HG02884 (cell line): ENCODE data around the gene CCDC88C.

ENCODE experiments used
- ATAC-seq: cut with Tn5 transposase; IDR thresholded peaks from one replicate; pipeline ENCODE4 v1.9.1; 2021; ENCODE audit warnings: mild to moderate bottlenecking, moderate library complexity; ENCODE audit not compliant: unreplicated experiment

Gene CCDC88C

DNA sequence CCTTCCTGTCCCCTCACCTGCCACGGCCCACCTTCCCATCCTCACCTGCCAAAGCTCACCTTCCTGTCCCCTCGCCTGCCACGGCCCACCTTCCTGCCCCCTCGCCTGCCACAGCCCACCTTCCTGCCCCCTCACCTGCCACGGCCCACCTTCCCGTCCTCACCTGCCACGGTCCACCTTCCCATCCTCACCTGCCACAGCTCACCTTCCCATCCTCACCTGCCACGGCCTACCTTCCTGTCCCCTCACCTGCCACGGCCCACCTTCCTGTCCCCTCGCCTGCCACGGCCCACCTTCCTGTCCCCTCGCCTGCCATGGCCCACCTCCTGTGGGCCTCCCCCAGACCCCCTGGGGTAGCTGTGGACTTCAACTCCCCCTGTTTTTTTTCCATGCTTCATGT is 124.3 kb downstream of the CCDC88C start:
- no peak for ATAC-seq

GRCh38 chr14:91292491-91292890 is 125.1 kb downstream of the CCDC88C start:
- ATAC-seq: no peak

DNA sequence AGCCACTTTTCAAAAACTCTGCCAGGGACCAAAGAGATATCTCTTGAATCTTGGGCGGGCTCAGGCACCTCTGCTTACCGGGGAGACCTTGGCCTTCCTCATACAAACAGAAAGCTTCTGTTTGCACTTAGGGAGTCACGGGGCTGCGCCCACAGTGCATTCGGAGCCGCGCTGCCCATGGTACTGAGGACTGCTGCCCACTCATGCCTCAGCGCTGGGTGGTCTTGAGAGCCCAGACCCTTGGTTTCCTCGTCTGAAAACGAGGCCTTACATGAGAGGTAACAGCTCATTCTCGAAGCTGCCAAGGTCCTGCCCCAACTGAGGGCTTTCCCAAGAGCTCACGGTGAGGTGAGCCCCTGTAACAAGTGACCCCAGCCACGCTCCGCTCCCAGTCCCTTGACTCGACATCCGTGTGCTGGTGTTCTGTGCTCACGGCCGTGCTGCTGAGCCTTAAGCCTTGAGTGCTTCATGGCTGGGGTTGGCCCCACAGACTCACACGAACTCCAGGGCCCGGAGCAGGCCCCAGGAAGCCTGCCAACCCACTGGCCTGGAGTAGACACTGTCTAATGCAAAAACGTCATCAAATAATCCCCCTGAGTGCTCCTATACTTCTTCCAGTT is 125.7 kb downstream of the CCDC88C start:
- ATAC-seq: no peak

- no peak for ATAC-seq
These were observed 126.6 kb downstream of the CCDC88C start for GRCh38 chr14:91290986-91291385.

DNA sequence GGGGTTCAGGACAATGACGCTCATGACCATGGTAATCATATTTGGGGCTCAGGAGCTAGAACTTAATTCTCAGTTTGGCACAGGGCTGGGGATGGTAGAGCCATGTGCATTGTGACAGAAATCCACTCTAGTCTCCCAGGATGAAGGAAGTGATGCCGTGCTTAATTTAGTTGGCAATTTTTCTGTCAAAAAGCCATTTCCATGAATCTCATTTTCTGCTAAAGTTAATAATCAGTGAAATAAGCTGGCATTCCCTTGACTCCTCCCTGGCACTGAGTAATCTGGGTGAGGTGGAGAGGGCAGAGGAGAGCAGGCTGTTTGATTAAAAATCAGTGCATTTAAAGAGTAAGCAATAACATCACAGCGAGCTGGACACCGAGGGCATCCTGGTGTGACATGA is 128.2 kb downstream of the CCDC88C start:
- ATAC-seq: no peak

GRCh38 chr14:91288876-91289275 is 128.7 kb downstream of the CCDC88C start:
- no peak for ATAC-seq

GRCh38 chr14:91286530-91286937 is 131.1 kb downstream of the CCDC88C start:
- ATAC-seq: peak; percentile 55

GRCh38 chr14:91284791-91285548 is 132.7 kb downstream of the CCDC88C start:
- no peak for ATAC-seq

GRCh38 chr14:91284146-91284790 is 133.4 kb downstream of the CCDC88C start:
- ATAC-seq: no peak

DNA sequence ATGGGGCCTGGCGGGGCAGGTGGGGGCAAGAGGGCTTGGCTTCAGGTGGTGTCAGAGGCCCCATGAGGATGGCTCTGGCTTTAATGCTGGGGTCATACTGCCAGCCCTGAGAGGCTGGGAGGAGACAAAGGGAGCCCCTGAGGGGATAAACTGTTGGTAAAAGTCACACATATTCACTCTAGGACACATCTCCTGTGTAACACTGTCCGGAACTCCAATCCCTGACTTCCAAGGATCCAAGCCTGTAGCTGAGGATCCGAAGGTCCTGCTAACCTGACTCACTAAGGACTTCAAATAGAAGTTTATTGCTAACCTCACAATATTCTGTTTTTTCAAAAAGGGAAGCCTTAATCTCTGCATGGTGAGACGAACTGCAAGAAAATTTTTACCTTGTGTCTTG is 134.0 kb downstream of the CCDC88C start:
- no peak for ATAC-seq

GRCh38 chr14:91282954-91283645 is 134.5 kb downstream of the CCDC88C start:
- ATAC-seq: no peak

GRCh38 chr14:91281346-91281745 is 136.3 kb downstream of the CCDC88C start:
- no peak for ATAC-seq

DNA sequence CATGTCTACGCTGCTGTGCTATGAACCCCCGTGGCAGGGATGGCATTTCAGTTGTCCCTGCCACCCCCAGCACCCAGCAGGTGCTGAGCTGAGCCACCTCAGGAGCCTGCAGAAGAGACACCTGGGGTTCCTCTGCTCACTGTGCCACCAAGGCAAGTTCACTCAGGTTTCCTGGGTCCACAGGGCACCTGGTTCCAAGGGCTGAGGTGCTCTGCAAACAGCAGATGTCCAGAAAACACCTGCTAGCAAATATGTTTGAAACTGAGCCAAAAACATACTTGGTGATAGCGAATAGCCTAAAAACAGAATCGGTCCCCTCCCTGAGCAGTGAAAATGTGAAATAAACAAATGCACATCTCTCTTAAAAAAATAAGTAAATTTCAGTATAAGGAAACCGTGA is 137.5 kb downstream of the CCDC88C start:
- no peak for ATAC-seq

- no peak for ATAC-seq
These were observed 138.3 kb downstream of the CCDC88C start for GRCh38 chr14:91279354-91279753.

DNA sequence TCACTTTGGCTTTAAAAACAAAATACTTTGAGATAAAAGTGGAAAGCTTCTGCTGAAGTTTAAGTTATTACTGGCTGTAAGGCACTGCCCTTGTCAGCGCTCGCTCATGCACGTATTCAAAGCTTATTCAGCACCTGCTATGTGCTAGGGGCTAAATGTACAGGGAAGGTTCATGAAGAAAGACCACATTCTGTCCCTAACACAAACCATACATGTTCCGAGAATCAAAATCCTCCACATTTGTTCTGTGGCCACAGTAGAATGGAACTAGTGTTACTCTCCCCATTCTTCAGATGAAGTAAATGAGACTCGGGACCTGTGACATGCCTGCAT is 139.3 kb downstream of the CCDC88C start:
- no peak for ATAC-seq

GRCh38 chr14:91277546-91278382 is 139.9 kb downstream of the CCDC88C start:
- ATAC-seq: no peak

DNA sequence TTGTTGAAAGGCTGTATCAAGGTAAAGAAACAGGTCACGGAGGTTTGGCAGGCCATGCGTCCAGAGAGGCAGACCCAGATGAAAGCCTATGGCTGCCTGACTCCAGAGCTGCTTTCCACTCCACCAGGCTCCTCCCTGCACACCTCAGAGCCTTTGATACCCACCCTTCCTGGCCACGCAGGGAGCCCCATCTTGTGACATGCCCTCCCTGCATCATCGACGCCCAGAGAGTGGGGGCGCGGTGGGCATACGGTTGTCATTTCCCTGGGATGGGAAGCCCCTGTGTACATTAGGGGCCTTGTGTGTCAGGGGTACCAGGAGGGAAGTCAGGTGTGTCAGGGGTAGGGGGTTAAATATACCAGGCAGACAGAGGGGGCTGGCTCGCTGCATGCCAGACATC is 142.8 kb downstream of the CCDC88C start:
- no peak for ATAC-seq

- no peak for ATAC-seq
These were observed 143.7 kb downstream of the CCDC88C start for GRCh38 chr14:91273885-91274273.

GRCh38 chr14:91273273-91273884 is 144.2 kb downstream of the CCDC88C start:
- ATAC-seq: no peak
